K562 treated with DMSO at 1 percent for 4 hours (cell line): ENCODE data around the gene ATG16L2. TPM values are rescaled to one million over a fixed set of nuclear protein-coding genes. Genes with fewer than 3 reads are reported as not detected.

Source experiments
- total RNA-seq: library from RNA; unstranded; fragments of 300-600 nt; gene quantifications from 2 replicates; pipeline ENCODE4 v1.2.3, GENCODE V29; 2022; ENCODE audit not compliant: insufficient read depth

The ATG16L2 gene
- total RNA-seq: 16.5 and 16.8 TPM in 2 replicates

DNA sequence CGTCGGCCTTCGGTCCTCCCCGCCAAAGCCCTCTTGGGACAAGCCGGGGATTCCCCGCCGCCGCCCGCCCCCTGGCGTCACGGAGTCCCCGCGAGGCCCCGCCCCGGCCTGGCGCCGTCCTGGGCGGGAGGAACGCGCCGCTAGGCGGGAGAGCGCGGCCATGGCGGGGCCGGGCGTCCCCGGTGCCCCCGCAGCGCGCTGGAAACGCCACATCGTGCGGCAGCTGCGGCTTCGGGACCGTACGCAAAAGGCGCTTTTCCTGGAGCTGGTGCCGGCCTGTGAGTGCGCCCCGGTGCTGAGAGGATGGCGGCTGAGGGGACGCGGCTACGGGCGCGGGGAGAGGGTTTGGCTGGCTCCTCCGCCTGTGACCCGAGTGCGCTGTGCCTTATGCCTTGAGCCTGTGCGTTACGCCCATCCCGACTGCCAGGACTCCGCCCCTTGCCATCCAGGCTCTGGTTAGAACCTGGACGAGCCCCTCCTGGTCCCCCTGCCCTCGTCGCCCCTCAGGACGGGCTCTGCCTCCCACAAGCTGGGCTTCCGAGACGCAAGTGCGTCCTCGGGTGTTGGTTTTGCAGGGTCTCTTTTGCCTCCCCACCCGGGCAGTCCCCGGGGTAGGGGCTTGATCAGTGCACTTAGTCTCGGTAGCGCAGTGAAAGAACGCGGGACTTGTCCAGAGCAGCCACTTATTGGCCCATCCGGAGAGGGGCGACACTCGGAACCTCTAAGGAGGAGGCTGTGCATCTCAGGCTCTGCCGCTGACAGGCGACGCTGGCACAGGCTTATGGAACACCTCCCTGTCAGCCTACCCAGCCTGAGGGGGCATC lies at the start of gene ATG16L2:
Gene ATG16L2 (plus strand): TSS at position 126 of the 824 bp plus-strand sequence. CDS start 35 bp downstream, at position 161.

DNA sequence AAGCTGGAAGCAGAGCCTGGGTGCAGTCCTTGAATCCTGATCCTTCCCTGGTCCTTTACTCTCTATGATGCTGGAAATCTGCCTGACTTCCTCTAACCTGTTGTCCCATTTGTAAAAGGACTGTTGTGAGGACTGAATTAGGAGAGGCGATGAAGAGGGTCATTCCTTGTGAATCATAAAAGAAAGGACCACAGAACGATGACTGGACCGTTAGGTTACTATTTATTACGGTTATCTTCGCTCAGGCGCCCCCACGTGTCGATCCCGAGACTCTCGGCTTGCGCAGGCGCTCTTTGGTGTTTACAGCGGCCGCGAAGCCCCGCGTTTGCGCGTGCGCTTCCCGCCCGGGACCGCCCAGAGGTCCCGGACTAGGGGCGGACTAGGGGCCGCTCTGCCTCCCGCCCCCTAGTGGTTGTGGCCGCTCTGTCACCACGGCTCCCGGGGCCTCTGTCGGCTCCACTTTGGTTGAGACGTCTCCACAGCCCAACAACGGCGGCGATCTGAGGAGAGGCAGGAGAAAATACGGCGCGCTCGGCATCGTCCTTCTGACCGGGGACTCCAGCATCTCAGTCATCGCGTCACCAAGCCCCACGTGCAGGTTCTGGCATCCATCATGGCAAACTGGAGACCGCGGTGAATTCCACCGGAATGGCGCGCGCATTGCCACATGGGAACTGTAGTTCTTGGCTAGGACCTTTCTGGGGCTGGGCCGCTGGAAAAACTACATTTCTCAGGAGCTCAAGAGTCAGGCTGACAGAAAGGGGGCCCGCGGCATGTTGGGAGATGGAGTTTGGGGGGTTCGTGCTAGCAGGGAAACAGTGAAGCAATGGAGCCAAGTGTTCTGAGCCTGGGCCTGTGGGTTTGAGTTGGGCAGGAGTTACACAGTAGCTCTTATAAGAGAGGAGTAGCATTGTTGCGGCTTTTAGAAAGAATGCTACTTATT lies 20.5 kb upstream of the ATG16L2 start, which contains the start of gene STARD10:
Gene STARD10 (minus strand): TSS at position 623 of the 943 bp plus-strand sequence. CDS start 12,866 bp downstream, outside the sequence.

Other genes with a start within 250 kb of the ATG16L2 start
- gene PDE2A, start 140.0 kb upstream of the ATG16L2 start, total RNA-seq: not detected in 2 replicates
- gene ARAP1, start 62.0 kb upstream of the ATG16L2 start, total RNA-seq: 70.5 and 71.8 TPM in 2 replicates
- gene STARD10, start 20.4 kb upstream of the ATG16L2 start, total RNA-seq: 110 and 136 TPM in 2 replicates